ENCODE data around the gene COL4A4. TPM values are rescaled to one million over a fixed set of nuclear protein-coding genes. Genes with fewer than 3 reads are reported as not detected.
A peak's percentile ranks its signal among the peaks of the same experiment; 100 is the strongest.
"Not testable (repeated sequence)": the region's sequence is repeated elsewhere in the genome, so short reads cannot be mapped to it uniquely, and the experiment has no call there.

The COL4A4 gene
- polyA plus RNA-seq (ENCODE audit: insufficient read depth in 1 of 5, insufficient read length in 5 of 5, low replicate concordance in 1 of 5): 1 to 10 TPM; 5.2 to 9.5 (median 8.9) TPM
- long read RNA-seq, donor 1: 0 reads
- long read RNA-seq, donor 2: 0 reads
- long read RNA-seq, donor 3: 0 reads
- long read RNA-seq, donor 4: 0 reads
- long read RNA-seq, donor 5: 0 reads
- long read RNA-seq, donor 6, partial matches to known transcripts: 13 of 13 reads
- long read RNA-seq, donor 6, other reads (novel, unspliced or antisense): 0 of 13 reads
- long read RNA-seq, donor 7: 0 reads
- long read RNA-seq, donor 8: 0 reads

GRCh38 chr2:227163998-227164762 lies at the start of gene COL4A4, which contains the start of gene COL4A3:
Gene COL4A4 (minus strand): TSS chr2:227164205. CDS start chr2:227147483, 16,722 bp downstream.
Gene COL4A3 (plus strand): TSS chr2:227164624. CDS start chr2:227164727, 103 bp downstream.
- DNase-seq: no peak

GRCh38 chr2:227207573-227207972 lies 43.6 kb upstream of the COL4A4 start:
- no peak for DNase-seq

GRCh38 chr2:227206406-227206805 lies 42.4 kb upstream of the COL4A4 start:
- no peak for DNase-seq

- no peak for DNase-seq
These were observed 41.7 kb upstream of the COL4A4 start for GRCh38 chr2:227205701-227206100.

GRCh38 chr2:227204452-227204851 lies 40.4 kb upstream of the COL4A4 start:
- DNase-seq: no peak

- no peak for DNase-seq
These were observed 37.8 kb upstream of the COL4A4 start for GRCh38 chr2:227201771-227202170.

- DNase-seq: no peak
These were observed 34.9 kb upstream of the COL4A4 start for GRCh38 chr2:227198866-227199265.

- DNase-seq: no peak
These were observed 30.2 kb upstream of the COL4A4 start for GRCh38 chr2:227194219-227194618.

GRCh38 chr2:227192491-227192890 lies 28.5 kb upstream of the COL4A4 start:
- no peak for DNase-seq

GRCh38 chr2:227191367-227191766 lies 27.4 kb upstream of the COL4A4 start:
- no peak for DNase-seq

GRCh38 chr2:227188292-227188691 lies 24.3 kb upstream of the COL4A4 start:
- peak in 1 of 2 donors; percentile 23 for DNase-seq

- DNase-seq: no peak
These were observed 22.7 kb upstream of the COL4A4 start for GRCh38 chr2:227186751-227187150.

GRCh38 chr2:227185615-227186232 lies 21.7 kb upstream of the COL4A4 start:
- no peak for DNase-seq

GRCh38 chr2:227183657-227184367 lies 19.8 kb upstream of the COL4A4 start:
- DNase-seq: no peak

- no peak for DNase-seq
These were observed 18.8 kb upstream of the COL4A4 start for GRCh38 chr2:227182765-227183164.

- no peak for DNase-seq
These were observed 16.8 kb upstream of the COL4A4 start for GRCh38 chr2:227180770-227181169.

- no peak for DNase-seq
These were observed 16.1 kb upstream of the COL4A4 start for GRCh38 chr2:227179988-227180685.

GRCh38 chr2:227177592-227178336 lies 13.8 kb upstream of the COL4A4 start:
- no peak for DNase-seq

- not testable (repeated sequence) for DNase-seq
These were observed 7.8 kb upstream of the COL4A4 start for GRCh38 chr2:227171779-227172178.

- no peak for DNase-seq
These were observed 822 bp upstream of the COL4A4 start for GRCh38 chr2:227164763-227165291.

All from right lung (tissue), 10 donors.